Stimulated activated CD4-positive, alpha-beta T cell treated with anti-CD3 and anti-CD28 coated beads, TNF-alpha, amount 100 ng/mL, for 4 hours (primary cell): ENCODE results near the gene CCDC187.

Source experiments
- DNase-seq, 3 experiments: peaks; one replicate each; pipeline ENCODE4 v3.0.0-alpha.2; 2020; ENCODE audit warnings: low read depth in 3 of 3

Gene CCDC187

DNA sequence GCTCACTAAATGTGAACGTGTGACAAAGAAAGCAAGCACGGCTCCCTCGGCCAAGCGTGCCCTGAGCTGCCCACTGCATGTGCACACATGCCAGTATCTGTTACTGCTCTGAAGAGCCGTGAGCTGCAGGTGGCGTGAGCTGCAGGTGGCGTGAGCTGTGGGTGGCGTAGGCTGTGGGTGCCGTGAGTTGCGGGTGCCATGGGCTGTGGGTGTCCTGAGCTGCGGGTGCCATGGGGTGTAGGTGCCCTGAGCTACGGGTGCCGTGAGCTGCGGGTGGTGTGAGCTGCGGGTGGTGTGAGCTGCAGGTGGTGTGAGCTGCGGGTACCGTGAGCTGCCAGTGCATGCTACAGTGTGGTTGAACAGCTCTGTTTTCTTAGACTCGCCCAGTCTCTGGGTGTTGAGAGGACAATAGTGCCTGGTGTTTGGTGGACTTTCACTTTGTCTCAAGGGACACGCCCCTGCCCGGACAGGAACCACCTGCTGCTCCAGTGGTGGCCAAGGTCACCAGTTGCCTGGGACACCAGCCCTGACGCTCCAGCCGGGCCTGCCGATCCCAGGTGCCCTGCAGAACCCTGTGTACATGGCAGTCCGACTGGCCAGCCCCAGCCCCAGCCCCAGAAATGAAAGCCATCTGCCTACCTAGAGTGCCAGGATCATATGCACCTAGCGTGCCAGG is 6.7 kb downstream of the CCDC187 start:
- no peak for DNase-seq

DNA sequence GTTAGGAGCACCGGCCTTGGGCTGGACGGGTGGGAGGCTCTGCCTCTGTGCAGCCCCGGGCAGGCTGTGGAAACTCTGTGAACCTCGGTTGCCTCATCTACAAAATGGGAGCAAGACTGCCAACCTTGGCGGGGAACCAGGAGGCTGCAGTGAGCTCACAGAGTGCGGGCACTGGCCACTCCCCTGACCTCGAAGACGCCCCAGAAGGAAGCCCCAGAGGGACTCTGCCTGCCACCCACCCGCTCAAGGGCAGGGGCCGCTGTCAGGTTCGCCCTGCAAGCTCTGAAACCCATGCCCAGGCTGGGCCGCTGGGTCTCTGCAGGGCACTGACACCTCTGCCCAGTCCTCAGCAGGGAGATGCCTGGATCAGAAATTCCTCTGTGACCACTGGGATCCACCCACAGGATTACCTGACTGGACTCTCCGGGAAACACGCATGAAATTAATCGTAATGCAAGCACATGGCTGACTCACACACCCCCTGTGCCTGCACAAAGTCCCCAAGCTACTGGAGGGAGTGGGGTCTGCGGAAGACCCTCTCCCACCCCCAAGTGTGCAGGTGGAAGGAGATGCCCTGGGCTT is 7.4 kb downstream of the CCDC187 start:
- no peak for DNase-seq

DNA sequence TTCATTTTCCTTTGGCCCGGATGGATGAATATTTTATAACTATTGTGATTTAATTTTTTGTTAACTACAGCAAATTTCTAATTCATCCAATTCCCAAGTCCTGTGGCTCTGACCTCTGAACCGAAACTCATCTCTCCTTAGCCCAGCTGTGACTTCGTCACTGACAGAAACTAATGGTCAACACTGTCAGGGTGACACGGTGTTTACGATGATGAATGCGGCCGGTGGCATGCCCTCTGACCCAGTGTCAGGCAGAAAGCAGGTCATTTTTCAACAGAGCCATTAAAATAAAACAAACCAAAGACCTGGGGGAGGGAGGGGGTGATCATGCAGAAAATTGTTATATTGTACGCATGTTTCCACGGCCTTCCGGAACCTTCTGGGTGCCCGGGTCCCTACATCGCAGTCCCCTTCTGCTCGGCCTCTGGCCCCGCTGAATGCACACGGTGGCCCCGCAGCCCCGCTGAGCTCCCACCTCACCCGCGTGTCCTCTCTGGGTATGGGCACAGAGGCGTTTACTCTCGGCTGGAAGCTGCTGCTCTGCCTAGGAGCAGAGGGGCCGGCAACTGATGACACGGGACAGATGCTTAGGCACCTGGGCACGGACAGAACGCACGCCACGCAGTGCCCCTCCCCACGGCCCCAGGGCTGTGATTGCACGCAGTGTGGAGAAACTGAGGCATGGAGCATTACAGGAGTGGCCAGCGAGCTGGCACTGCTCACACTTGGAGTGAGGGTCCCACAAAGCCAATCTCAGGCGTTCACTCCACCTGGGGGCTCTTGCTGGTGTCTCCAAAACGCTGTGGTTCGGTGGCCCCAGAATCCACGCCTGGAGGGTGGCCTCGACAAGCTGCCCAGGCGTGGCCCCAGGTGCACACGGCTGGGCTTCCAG is 8.1 kb downstream of the CCDC187 start:
- DNase-seq, result no peak

DNA sequence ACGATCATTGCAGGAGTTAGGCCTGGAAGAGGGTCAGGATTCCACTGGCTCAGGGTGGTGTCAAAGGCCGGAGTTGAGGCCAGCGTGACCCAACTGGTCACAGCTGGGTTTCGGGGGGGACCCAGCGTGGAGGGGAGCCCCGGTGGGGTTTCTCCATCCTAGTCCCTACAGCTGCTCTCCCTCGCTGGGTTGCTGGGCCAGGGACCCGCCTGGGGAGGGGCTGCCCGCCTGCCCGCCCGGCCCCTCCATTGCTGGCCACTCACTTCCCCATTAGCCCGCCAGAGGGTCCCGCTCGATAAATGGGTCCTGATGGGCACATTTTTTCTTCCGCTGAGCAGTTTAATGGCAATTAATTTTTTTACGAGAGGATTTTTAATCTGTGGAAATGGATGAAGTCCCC is 8.8 kb downstream of the CCDC187 start:
- DNase-seq, result no peak

DNA sequence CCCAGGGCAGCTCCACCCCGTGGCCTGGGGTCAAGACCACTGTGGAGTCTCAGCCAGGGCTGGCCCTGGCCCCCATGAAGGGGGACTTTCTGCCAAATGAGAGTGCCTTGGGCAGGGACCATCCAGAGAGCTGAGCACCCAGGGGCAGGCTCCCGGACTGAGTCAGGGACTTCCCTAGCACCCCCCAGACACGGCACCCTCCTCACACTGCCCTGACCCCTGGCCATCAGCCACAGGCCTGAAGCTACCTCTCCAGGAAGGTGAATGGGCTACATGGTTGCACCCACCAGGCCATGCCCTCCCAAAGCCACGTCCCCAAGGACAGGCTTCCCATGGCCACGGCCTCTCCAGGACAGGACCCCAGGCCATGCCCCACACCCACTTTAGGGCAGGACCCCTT is 9.5 kb downstream of the CCDC187 start:
- DNase-seq, result no peak

DNA sequence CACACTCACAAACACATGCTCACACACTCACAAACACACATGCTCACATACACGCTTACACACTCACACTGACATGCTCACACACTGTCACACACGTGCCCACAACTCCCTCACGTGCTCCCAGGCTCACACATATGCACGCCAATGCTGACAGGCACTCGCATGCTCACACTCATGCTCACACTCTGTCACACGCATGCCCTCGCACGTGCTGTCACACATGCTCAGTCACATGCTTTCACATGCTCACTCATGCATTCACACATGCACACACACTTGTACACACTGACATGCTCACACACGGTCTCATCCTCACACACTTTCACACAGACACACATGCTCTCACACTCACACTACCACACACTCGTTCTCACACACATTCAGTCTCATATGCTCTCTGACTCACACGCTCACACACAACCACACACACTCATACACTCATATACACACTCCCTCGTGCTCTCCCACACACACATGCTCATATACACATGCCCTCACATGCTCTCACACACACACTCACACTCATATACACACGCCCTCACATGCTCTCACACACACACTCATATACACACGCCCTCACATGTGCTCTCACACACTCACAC is 10.3 kb downstream of the CCDC187 start:
- DNase-seq, result no peak

DNA sequence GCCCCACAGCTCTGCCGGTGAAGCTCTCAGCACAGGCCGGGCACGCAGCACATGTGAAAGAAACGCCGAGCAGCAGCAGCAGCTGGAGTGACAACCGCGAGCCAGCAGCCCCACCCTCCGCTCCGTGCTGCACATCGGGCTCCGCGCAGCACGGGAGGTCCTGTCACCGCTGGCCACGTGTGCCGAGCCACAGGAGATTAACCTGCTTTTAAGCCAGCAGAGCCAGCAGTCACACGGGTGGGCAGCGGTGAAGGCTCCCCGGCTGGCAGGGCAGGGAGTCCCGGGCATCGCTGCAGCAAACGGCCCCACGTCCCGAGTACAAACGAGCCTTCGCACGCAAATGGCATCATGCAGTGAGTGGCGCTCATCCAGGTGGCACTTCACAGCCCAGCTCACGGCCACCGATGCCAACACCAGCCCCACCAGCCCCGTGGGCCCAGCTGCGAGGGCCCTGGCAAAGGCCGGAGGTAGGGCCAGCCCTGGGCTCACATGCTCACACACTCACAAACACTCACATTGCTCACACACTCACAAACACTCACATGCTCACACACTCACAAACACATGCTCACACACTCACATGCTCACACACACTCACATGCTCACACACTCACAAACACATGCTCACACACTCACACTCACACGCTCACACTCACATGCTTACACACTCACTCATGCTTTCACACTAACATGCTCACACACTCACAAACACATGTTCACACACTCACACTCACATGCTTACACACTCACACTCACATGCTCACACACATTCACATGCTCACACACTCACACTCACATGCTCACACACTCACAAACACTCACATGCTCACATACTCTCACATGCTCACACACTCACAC is 11.1 kb downstream of the CCDC187 start:
- no peak for DNase-seq

DNA sequence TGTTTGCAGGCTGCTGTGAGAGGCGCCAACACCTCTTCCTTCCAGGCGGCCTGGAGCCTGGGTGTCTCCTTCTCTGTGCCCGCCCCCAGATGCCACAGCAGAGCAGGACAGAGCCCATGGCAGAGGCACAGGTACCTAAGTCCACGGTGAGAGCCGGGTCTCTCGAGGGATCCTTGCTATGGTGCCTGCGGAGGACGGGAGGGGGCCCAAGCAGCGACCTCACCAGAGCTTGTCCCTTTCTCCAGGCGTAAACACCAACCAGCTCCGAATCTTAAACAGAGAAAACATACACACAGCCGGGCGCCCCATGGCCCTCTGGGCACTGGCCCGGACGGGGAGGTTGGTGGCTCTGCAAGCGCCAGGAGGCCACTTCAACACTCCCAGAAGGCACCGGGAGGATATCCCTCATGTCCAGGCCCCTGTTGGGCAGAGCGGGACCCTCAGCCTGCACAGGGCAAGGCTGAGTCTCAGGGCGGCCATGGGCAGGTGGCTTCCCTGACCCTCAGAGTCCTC is 11.8 kb downstream of the CCDC187 start:
- DNase-seq, result no peak

DNA sequence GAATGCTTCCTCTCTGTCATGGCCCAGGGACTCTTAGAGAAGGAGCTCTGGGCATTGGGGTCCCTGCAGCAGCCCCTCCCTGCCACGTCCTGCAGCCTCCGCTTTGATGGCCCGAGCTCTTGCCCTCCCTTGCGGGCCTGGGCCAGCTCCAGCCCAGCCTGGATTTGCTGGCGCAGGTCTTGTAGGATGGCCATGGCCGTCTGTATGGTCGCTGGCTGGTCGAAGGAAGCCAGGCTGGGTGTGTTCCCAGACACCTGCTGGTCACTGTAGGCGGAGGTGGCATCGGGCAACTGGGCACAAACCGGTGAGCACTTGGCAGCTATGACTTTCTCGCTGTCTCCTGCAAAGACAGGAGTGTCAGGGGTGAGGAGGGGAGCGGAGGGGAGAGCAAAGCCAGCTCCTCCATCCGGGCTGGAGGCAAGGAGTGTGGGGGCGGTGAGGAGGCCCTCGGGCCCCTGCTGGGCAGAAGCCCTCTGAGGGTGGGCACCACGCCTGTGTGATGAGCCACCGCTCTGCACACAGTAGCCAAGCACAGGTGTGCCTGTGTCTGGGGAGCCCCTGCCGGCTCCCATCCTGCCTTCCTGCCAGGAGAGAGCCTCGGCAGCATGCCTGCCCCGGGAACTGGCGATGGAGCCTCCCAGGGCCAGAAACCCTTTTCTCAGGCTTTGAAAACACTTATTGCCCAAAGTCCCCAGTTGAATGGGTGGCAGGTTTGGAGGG is 12.4 kb downstream of the CCDC187 start:
- DNase-seq, result no peak

DNA sequence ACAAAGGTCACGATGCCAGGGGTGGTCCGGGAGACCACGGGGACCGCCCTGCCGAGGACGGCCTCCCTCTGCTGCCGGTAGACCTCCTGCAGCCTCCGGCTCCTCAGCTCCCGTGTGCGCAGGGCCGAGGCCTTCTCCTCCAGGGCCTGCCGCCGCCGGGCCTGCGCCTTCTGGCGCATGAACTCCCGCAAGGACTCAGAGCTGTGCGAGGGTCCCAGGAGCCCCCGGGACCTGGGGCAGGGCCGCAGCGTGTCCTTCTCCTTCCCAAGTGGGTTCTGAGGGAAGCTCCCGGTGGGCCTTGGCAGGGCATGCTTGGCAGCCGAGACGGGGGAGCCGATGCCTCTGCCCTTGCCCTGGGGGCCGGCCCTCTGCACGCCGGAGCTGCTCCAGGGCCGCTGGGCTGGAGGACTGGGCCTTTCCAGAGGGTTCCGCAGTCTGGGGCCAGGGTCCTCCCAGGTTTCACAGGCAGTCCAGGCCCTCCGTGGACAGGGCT is 13.3 kb downstream of the CCDC187 start:
- DNase-seq, result no peak

DNA sequence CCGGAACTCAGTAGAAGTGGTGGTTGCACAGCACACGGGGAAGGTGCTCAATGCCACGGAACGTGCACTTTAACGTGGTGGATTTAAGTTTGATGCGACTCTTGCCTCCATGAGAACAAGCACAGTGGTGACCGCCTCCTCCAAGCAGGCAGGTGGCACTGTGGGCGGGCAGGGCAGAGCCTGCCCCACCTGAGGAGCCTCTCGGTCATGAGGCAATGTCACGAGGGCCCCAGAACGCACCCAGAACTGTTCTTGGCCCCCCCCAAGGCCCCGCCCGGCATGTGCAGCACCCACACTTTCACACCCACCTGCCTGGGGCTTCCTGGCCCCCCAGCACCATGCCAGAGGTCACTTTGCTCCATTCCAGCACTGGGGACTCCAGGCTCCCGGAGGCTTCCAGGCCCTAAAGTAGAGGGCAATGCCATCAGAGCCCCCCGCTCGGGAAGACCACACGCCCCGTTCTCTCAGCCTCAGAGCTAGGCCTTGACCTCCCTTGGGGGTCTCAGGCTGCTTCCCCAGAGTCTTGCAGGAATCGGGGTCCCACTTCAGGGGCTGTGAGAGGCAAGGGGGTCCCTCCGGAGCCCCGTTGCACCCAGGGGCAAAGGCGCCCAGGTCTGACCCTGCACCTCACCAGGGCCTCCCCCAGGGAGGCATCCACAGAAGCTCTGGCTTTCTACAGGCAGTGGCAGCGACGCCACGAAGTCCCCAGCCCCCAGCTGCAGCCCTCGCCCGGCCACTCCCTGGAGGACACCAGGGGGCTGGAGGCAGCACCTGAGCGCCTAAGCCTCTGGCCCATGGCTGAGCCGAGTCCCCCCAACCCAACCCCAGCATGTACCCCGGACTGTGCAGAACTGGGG is 14.0 kb downstream of the CCDC187 start:
- DNase-seq, result no peak

DNA sequence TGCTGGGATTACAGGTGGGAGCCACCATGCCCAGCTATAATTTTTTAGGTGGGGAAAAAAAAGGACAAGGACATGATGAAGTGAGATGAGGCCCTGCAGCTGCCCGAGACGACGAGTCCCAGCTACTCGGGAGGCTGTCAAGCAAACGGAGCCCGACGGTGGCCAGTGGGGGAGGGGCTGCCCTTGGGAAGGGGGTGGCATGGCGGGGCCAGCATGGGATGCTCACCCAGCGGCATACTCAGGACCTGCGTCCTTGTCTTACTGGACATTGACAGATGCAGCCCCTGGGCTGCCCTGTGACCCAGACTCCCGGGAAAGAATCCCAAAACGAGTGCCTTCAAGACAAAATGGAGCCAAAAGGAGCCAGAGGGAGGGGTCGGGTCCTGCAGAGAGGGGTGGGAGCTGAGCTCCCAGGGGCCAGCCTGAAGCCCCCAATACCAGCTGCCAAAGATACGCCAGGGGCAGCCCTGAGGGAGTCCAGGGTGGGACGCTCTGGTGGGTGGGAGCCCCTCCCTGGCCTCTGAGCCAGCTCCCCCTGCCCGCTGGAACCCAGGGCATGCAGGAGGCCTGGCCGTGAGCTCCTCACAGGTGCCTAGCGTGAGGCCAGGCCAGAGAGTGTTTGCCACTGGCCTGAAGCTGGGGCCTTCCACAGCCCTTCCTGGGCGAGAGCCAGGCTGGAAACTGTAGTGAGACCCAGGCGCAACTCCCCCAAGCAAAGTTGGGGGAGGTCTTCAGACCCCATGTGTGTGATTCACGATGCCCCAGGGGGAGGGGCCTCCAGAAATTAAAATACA is 15.7 kb downstream of the CCDC187 start:
- no peak for DNase-seq

DNA sequence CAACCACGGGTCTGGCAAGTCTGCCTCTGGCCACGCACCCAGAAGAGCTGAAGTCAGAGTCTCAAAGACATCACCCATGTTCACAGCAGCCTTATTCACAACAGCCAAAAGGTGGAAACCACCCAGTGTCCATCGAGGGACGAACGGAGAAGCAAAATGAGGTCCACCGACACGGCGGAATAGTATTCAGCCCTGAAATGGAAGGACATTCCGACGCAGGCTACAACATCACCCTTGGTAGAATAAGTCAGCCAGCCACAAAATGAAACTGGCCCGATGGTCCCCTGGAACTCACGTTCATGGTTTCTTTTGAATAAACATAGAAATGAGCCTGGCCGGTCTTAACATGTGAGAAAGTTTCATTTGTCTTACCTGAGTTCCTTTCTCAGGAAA is 16.9 kb downstream of the CCDC187 start:
- no peak for DNase-seq

DNA sequence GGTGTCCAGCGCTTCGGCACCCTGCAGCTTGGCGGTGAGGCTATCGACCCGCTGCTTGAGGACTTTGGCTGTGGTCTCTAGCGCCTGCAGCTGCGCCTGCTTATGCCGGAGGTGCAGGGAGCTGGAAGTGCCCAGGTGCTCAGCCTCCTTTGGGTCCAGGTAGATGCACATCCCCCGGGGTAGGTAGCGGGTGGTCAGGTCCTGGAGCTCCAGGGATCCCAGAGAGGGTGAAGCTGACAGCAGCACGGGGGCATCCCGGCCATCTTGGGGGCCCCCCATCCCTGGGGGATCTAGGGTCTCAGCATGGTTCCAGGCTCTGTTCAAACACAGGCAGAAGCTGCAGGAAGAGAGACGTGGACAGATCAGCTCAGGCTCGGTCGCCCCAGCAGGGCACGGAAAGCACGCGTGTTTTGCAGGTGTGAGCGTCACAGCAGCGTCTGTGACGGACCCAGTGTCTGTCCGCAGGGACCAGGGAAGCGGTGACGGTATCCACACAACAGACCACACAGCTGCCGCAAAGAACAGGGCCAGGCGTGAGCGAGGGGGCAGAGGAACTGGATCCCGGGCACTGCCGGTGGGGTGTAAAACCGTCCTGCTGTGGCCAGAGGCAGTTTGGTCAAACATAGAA is 17.4 kb downstream of the CCDC187 start:
- DNase-seq, result no peak

DNA sequence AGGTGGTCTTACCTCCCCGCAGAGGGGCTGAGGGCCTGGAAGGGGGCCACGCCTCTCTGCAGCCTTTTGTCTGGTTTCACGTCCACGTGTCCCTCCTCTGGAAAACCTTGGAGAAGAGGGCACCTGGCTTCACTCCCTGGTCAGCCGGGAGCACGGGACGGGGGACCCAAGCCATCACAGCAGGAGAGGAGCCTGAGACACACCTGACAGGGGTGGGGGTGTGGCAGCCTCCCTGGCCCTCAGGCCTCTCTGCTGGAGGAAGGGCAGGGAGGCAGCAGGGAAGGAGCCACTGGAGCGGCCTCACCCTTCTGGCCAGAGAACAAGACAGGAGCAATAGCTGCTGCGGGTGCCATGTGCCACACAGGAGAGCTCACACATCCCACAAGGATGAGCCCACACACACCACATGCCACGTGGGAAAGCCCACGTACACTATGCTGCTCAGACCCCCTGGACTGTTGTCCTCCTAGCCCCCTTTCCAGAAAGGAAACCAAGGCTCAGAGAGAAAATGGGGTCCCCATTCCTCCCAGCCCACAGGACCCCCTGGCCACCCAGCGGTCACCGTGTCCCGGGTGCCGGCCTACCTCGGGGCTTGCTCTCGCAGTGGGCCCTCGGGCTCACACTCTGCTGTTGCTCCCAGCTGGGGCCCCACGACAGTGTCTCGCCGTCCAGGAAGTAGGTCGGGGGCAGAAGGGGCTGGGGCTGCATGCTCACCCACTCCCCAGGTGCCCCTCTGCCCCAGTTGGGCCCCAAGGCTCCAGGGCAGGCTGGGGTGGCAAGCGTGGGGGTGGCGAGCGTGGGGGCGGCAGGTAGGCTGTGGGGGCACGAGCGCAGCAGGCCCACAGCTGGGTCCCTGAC is 18.2 kb downstream of the CCDC187 start:
- no peak for DNase-seq

DNA sequence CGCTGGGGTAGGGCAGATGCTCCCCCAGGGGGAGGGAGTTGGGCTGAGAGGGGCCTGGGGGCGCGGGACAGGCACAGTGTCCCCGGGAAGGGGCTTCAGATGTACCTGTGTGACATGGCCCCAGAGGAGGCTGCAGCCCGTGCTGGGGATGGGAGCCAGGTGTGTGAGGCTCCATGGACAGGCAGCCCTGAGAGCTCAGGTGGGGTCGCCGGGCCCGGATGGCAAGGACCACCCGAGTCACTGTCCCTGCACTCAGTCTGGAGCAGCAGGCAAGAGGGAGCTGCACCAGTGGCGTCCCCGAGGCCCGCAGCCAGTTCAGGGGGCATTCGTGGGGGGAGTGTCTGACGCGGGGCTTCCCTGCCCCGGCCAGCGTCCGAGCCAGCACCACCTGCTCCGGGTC is 18.9 kb downstream of the CCDC187 start:
- DNase-seq, result no peak

DNA sequence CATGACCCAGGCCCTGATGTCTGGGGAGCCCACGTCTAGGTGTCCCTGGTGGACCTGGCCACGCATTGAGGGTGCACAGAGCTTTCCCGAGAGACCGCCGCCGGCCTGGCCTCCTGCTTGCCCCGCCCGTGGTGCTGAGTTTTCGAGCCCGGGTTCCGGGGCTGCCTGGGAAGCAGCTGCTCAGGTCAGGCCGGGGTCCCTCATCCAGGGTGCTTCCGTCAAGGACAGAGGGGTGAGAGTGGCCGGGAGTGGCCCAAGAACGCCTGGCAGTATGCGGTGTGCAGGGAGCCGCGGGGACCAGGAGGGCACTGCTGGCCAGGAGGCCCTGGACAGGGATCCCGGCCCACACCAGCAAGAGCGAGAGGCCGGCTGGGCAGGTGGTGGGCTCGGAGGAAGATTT is 19.6 kb downstream of the CCDC187 start:
- no peak for DNase-seq
